IgD-negative memory B cell (primary cell): ENCODE measurements around the gene IL6ST. TPM values are rescaled to one million over a fixed set of nuclear protein-coding genes. Genes with fewer than 3 reads are reported as not detected.
"Not testable (repeated sequence)": the region's sequence is repeated elsewhere in the genome, so short reads cannot be mapped to it uniquely, and the experiment has no call there.

Experiments used
- H3K27ac Mint-ChIP-seq, 3 donors: one replicate each; pipeline ENCODE4 v1.8.0; 2020 to 2022; ENCODE audit warnings: mild to moderate bottlenecking in 3 of 3, mixed read lengths in 3 of 3, moderate library complexity in 1 of 3
- H3K27me3 Mint-ChIP-seq: one replicate; pipeline ENCODE4 v1.8.0; 2021; ENCODE audit warnings: mixed read lengths
- H3K36me3 Mint-ChIP-seq: one replicate; pipeline ENCODE4 v1.8.0; 2020; ENCODE audit warnings: mild to moderate bottlenecking, mixed read lengths
- H3K4me1 Mint-ChIP-seq, 3 donors: one replicate each; pipeline ENCODE4 v1.8.0; 2020 to 2022; ENCODE audit warnings: mixed read lengths in 3 of 3, mild to moderate bottlenecking in 1 of 3
- H3K4me3 Mint-ChIP-seq, 4 donors: one replicate each; pipeline ENCODE4 v1.8.0; 2020 to 2022; ENCODE audit warnings: mild to moderate bottlenecking in 4 of 4, mixed read lengths in 4 of 4, moderate library complexity in 3 of 4
- H3K9me3 Mint-ChIP-seq, 3 donors: one replicate each; pipeline ENCODE4 v1.8.0; 2020 to 2021; ENCODE audit warnings: mixed read lengths in 3 of 3, mild to moderate bottlenecking in 1 of 3
- polyA plus RNA-seq: library from polyadenylated mRNA; unstranded; fragments of 300-500 nt; fragmentation: Illumina TruSeq; gene quantifications from one replicate; pipeline ENCODE4 v1.2.3, GENCODE V29; 2021

Gene IL6ST
- polyA plus RNA-seq, 1 donor from 2014 or later = 4.9 TPM

DNA sequence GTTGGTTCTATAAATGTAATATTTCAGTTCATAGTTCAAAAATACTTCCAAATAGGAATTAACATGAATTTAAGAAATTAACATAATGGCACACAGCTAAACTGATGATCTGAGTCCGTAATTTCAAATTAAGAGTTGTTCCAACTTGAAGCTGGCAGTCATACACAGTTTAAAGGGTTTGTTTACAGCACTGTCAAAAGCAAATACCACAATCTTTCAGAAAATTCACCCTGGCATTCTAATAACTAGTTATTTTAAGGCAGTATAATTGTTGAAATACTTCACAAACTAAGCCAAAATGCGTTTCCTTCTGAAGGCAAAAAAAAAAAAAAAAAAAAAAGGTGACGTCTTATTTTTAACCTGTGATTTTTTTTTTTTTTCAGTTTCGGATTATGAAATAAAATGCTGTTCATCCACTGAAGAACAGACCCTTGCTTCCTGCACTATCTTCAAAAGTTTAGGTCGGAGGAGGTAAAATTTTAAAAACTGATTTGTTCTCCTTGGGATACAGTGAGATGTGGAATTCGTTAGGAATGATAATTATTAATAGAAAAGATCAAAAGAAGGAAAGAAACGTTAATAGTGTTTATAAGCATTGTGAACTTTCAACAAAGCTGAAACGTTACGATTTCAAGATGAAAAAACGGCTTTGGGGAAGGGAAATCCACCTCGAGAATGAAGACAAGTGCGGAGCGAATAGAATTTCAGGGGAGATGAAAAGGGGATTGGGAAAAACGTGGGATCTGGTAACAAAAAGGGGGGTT lies 850 bp downstream of the IL6ST start:
- Mint-ChIP-seq H3K27ac (peak overlapping the region; percentile 72 to 98 (median 87)), H3K4me3 (peak overlapping the region; percentile 91 to 98 (median 96)), H3K9me3 (no peaks in the 10 kb centered on the region), H3K36me3 (no peaks in the 10 kb centered on the region), H3K27me3 (peaks cover 2% of the 10 kb centered on the region), H3K4me1 (peaks cover 8 to 32% (median 16%) of the 10 kb centered on the region in 3 donors)

- Mint-ChIP-seq H3K36me3 (no peaks in the 10 kb centered on the region), H3K27me3 (peaks cover 2% of the 10 kb centered on the region), H3K4me3 (peak overlapping the region in 3 of 4 donors; percentile 28 to 93 (median 60)), H3K9me3 (no peaks in the 10 kb centered on the region), H3K27ac (peak overlapping the region in 1 of 3 donors; percentile 72), H3K4me1 (peaks cover 8 to 32% (median 16%) of the 10 kb centered on the region in 3 donors)
These were observed 1.8 kb downstream of the IL6ST start for GRCh38 chr5:55993013-55993412.

GRCh38 chr5:55991768-55992486 lies 2.8 kb downstream of the IL6ST start:
- Mint-ChIP-seq H3K4me1 (peaks cover 8 to 34% (median 16%) of the 10 kb centered on the region in 3 donors), H3K9me3 (no peaks in the 10 kb centered on the region), H3K4me3 (peak overlapping the region in 2 of 4 donors; percentile 60 to 93), H3K36me3 (no peaks in the 10 kb centered on the region), H3K27ac (peak overlapping the region in 1 of 3 donors; percentile 72), H3K27me3 (peaks cover 2% of the 10 kb centered on the region)

DNA sequence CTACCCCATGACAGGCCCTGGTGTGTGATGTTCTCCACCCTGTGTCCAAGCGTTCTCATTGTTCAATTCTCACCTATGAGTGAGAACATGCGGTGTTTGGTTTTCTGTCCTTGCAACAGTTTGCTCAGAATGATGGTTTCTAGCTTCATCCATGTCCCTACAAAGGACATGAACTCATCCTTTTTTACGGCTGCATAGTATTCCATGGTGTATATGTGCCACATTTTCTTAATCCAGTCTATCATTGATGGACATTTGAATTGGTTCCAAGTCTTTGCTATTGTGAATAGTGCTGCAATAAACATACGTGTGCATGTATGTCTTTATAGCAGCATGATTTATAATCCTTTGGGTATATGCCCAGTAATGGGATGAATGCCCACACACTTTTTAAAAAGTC lies 3.9 kb downstream of the IL6ST start:
- not testable (repeated sequence) for H3K27ac Mint-ChIP-seq, H3K9me3 Mint-ChIP-seq, H3K36me3 Mint-ChIP-seq, H3K27me3 Mint-ChIP-seq
- H3K4me3 Mint-ChIP-seq = peak overlapping the region in 1 of 4 donors; percentile 54
- peaks cover 8 to 33% (median 16%) of the 10 kb centered on the region in 3 donors for H3K4me1 Mint-ChIP-seq

GRCh38 chr5:55989860-55990259 lies 4.9 kb downstream of the IL6ST start:
- H3K4me1 Mint-ChIP-seq = peaks cover 6 to 31% (median 16%) of the 10 kb centered on the region in 3 donors
- no peaks in the 10 kb centered on the region for H3K27me3 Mint-ChIP-seq
- peaks cover 2% of the 10 kb centered on the region for H3K36me3 Mint-ChIP-seq
- H3K4me3 Mint-ChIP-seq = no peak overlapping the region
- peak overlapping the region in 1 of 3 donors; percentile 28 for H3K27ac Mint-ChIP-seq
- no peaks in the 10 kb centered on the region for H3K9me3 Mint-ChIP-seq

- peaks cover 6 to 32% (median 14%) of the 10 kb centered on the region in 3 donors for H3K4me1 Mint-ChIP-seq
- no peak overlapping the region for H3K4me3 Mint-ChIP-seq
- H3K36me3 Mint-ChIP-seq = peaks cover 2% of the 10 kb centered on the region
- H3K27me3 Mint-ChIP-seq = no peaks in the 10 kb centered on the region
- H3K9me3 Mint-ChIP-seq = no peaks in the 10 kb centered on the region
- H3K27ac Mint-ChIP-seq = no peak overlapping the region
These were observed 5.7 kb downstream of the IL6ST start for GRCh38 chr5:55988979-55989638.

DNA sequence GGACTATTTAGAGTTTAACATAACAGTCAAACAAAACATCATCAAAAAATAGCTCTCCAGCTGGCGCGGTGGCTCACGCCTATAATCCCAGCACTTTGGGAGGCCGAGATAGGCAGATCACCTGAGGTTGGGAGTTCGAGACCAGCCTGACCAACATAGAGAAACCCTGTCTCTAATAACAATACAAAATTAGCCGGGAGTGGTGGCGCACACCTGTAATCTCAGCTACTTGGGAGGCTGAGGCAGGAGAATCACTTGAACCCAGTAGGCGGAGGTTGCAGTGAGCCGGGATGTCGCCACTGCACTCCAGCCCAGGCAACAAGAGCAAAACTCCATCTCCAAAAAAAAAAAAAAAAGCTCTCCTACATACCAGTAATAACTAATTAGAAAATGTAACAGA lies 6.3 kb downstream of the IL6ST start:
- not testable (repeated sequence) for H3K27ac Mint-ChIP-seq, H3K4me3 Mint-ChIP-seq, H3K27me3 Mint-ChIP-seq, H3K36me3 Mint-ChIP-seq, H3K9me3 Mint-ChIP-seq
- H3K4me1 Mint-ChIP-seq = peaks cover 6 to 28% (median 7%) of the 10 kb centered on the region in 3 donors

- Mint-ChIP-seq H3K36me3 (peaks cover 2% of the 10 kb centered on the region), H3K27ac (no peak overlapping the region), H3K4me3 (no peak overlapping the region), H3K4me1 (peaks cover 4 to 18% (median 7%) of the 10 kb centered on the region in 3 donors), H3K9me3 (no peaks in the 10 kb centered on the region), H3K27me3 (no peaks in the 10 kb centered on the region)
These were observed 7.8 kb downstream of the IL6ST start for GRCh38 chr5:55986931-55987330.

- Mint-ChIP-seq H3K4me1 (peaks cover 4 to 11% (median 7%) of the 10 kb centered on the region in 3 donors), H3K27me3 (no peaks in the 10 kb centered on the region), H3K4me3 (no peak overlapping the region), H3K27ac (no peak overlapping the region), H3K36me3 (peaks cover 4% of the 10 kb centered on the region), H3K9me3 (no peaks in the 10 kb centered on the region)
These were observed 9.6 kb downstream of the IL6ST start for GRCh38 chr5:55985181-55985580.

DNA sequence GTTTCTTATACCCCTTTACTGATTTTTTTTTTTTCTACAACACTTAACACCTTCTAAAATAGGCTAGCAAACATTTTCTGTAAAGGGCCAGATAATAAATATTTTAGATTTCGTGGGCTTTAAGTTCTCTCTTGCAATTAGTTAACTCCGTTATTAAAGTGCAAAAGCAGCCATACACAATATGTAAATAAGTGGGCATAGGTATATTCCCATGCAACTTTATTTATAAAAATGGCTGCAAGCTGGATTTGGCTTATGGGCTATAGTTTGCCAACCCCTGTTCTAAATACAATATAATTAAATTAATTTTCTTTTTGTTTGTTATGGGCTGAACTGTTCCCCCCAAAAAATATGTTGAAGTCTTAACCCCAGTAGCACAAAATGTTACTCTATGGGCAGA lies 10.8 kb downstream of the IL6ST start:
- no peak overlapping the region for H3K27ac Mint-ChIP-seq
- H3K4me3 Mint-ChIP-seq = no peak overlapping the region
- H3K36me3 Mint-ChIP-seq = peaks cover 4% of the 10 kb centered on the region
- peaks cover 0 to 5% (median 1%) of the 10 kb centered on the region in 3 donors for H3K4me1 Mint-ChIP-seq
- H3K9me3 Mint-ChIP-seq = no peaks in the 10 kb centered on the region
- no peaks in the 10 kb centered on the region for H3K27me3 Mint-ChIP-seq

- H3K9me3 Mint-ChIP-seq = no peaks in the 10 kb centered on the region
- no peak overlapping the region for H3K4me3 Mint-ChIP-seq
- no peak overlapping the region for H3K27ac Mint-ChIP-seq
- H3K36me3 Mint-ChIP-seq = peaks cover 4% of the 10 kb centered on the region
- H3K27me3 Mint-ChIP-seq = no peaks in the 10 kb centered on the region
- peaks cover 0 to 6% (median 1%) of the 10 kb centered on the region in 3 donors for H3K4me1 Mint-ChIP-seq
These were observed 11.8 kb downstream of the IL6ST start for GRCh38 chr5:55982957-55983381.

DNA sequence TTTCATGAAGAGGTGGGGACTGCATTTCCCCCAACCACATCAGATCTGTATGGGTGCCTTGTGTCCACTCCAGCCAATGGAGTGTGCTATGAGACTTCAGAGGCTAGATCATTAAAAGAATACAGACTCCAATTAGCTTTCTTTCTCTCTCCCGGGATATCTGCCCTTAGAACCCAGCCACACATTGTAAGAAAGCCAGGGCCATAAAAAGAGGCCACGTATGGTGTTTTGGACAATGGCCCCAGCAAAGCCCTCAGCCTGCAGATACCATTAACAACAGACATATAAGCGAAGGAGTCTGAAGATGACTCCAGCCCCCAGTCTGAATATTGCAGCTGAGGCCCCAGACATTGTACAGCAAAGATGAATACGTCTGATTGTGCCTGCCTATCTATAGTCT lies 21.5 kb downstream of the IL6ST start:
- Mint-ChIP-seq H3K4me1 (no peaks in the 10 kb centered on the region), H3K27me3 (no peaks in the 10 kb centered on the region), H3K36me3 (peaks cover 13% of the 10 kb centered on the region), H3K9me3 (no peaks in the 10 kb centered on the region), H3K27ac (no peak overlapping the region), H3K4me3 (no peak overlapping the region)

DNA sequence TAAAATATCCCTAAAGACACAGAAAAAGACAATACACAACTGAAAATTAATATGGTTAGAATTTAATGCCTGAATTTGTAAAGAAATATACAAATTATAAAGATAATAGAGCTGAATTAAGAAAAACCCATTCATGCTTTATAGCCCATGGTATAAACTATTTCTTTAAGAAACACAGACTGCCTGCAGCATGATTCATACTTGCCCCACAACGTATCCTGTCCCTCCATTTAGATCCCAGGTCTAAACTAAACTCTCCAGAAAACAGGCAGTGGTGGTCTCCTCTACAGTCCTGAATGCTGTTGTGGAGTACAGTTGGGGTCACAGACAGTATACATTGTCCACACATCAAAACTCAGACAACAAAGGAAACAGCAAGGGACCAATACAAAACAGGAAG lies 24.8 kb downstream of the IL6ST start:
- Mint-ChIP-seq H3K27ac (no peak overlapping the region), H3K36me3 (peaks cover 7% of the 10 kb centered on the region), H3K4me1 (no peaks in the 10 kb centered on the region), H3K4me3 (no peak overlapping the region), H3K9me3 (no peaks in the 10 kb centered on the region), H3K27me3 (no peaks in the 10 kb centered on the region)

DNA sequence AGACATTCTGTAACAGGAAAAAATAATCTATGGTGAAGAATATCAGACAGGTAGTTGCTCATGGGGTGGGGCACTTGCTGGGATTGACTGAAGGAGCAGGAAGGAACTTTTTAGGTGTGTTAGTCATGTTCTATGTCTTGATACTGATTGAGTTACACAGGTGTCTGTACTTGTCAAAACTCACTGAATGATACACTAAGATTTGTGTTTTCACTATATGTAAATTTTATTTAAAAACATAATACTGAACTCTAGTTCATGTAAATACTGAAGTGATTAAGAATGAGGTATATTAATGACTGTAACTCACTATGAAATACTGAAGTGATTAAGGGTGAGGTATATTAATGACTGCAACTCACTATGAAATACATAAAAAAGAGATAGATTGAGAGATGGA lies 28.5 kb downstream of the IL6ST start:
- Mint-ChIP-seq H3K27ac (peak overlapping the region in 1 of 3 donors; percentile 51), H3K36me3 (peaks cover 4% of the 10 kb centered on the region), H3K27me3 (no peaks in the 10 kb centered on the region), H3K4me1 (no peaks in the 10 kb centered on the region), H3K4me3 (no peak overlapping the region), H3K9me3 (no peaks in the 10 kb centered on the region)

DNA sequence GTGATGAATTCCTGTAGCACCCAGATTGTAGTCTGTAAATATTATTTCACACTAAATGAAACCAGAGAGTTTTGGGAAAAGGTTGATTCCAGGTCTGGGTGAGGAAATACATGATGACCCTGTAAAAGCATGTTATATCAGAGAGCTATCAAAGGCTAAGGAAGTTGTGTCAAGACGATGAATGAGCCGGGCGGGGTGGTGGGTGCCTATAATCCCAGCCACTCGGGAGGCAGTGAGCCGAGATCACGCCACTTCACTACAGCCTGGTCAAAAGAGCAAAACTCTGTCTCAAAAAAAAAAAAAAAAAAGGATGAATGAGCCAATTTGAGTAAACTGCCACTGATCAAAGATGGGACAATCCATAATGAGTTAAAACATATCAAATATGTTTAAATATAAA lies 29.2 kb downstream of the IL6ST start:
- Mint-ChIP-seq H3K36me3 (peaks cover 2% of the 10 kb centered on the region), H3K4me1 (no peaks in the 10 kb centered on the region), H3K9me3 (no peaks in the 10 kb centered on the region), H3K27ac (peak overlapping the region in 1 of 3 donors; percentile 51), H3K4me3 (no peak overlapping the region), H3K27me3 (no peaks in the 10 kb centered on the region)
